Jurkat, Clone E6-1 (cell line): Measurements from ENCODE around the gene KIAA0753.

ENCODE experiments used
- DNase-seq: peaks from one replicate; pipeline ENCODE4 v3.0.0-alpha.2; 2011; ENCODE audit warnings: low read depth, low spot score
- H3K4me3 ChIP-seq: 2 replicates; pipeline ENCODE4 v1.5.1; 2011; ENCODE audit warnings: mild to moderate bottlenecking, low read length, control low read depth, moderate library complexity

Gene KIAA0753

DNA sequence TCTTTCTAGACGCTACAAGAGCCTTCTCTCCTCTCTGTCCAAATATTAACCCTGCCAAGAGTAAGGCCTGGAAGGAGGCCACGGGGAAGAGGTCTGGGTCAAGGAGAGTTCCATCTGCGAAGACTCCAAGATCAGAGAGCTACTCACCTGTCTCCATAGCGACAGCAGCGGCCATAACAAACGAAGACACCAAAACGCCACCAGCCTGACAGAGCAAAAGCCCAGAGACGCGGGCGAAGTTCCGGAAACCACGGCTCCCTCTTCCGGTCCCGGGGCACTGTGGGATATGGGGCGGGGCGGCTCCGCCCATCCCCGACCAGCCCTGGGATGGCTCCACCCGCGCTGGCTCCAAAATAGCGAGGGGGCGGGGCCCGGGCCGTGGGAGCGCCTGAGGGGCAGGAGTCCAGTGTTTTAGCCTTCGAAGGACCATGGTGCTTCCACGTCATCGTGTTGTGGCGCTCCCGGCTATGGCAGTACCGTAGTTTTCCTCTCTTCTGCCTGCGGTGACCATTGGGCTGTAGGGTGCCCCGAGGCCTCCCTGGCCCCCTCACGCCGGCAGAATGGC lies 10.9 kb upstream of the KIAA0753 start, which contains the start of the genes C17orf100 and MED31:
Gene C17orf100, plus strand, starts transcription at position 409 of the 565 bp plus-strand sequence. Its CDS starts 152 bp downstream, at position 561.
Gene MED31, minus strand, starts transcription at position 252 of the 565 bp plus-strand sequence. Its CDS starts 77 bp downstream, at position 175.
- DNase-seq, result peak; percentile 92
- H3K4me3 ChIP-seq, result peak within 1 kb of the TSS; percentile 99

GRCh38 chr17:6648181-6648580 lies 7.7 kb upstream of the KIAA0753 start:
- H3K4me3 ChIP-seq, result no peak overlapping the region
- DNase-seq, result no peak

GRCh38 chr17:6643451-6644125 lies 3.1 kb upstream of the KIAA0753 start:
- H3K4me3 ChIP-seq, result no peak overlapping the region
- DNase-seq, result no peak

- DNase-seq, result no peak
- H3K4me3 ChIP-seq, result no peak overlapping the region
These were observed 2.1 kb upstream of the KIAA0753 start for GRCh38 chr17:6642592-6642991.

DNA sequence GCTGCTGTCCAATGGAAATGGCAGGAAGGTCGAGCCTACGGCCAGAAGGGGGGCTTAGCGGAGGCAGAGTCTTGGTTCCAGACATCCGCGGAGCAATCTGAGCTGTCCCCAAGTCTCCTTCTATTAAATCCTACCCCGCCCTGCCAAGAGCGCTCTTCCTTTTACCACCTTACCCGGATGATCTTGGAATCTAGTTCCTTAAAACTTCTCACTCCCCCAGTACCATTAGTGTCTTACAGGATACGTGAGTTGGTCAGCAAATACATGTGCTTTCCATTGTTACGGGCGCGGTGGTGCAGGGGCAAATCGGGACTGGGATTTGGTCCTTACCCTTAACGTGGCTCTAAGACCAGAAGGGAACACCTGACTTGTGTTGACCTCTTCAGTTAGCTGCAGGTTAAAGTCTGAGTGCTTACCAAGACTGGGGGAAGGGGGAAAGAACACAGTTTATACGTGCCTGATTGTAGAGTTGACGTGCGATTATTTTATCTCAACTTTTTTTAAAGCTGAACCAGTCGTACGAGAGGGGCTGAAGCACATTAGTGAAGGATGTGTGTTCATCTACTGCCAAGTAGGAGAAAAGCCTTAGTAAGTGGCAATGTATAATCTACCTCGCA lies 844 bp upstream of the KIAA0753 start:
- peak overlapping the region; percentile 93 for H3K4me3 ChIP-seq
- peak; percentile 23 for DNase-seq

DNA sequence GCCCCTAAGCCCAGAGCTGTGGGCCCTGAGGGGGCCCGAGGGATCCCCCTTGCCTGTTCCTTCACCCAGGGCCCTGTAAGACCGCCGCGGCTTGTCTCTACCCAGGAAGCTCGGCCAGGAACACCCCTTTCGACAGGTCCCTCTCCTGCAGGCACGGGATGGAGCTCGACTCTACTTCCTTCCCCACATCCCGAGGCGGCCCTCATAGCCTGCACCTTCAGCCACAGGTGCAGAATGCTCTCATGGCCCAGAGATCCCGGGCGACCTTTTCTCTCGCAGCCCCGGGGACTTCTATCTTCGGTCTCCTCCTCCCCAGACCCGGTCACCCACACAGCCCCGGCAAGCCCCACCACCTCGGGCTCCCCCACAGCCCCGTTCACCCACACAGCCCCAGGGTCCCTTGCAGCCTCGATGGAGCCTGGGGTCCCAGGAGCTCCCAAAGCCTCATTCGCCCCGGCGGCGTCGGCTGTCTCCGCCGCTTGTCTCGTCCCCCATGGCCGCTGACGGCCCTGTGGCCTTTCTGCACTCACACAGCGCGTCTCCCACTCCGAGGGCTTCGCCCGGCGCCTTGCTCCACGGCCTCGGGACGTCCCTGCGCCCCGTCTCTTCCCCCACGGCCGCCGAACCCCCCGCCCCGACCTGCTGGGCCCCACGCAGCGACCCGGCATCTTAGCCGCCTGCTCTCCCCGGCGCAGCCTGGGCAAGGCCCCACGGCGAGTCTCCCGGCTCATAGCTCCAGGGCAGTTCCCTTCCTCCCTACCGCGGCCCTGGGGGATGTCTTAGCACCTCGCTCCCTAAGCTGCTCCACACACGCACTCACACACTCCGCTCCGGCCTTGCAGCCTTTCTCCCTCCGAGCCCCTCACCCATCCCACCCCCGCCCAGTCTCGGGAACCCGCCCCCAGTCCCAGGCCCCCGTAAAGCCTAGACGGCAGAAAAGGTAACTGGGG lies 650 bp downstream of the KIAA0753 start:
- H3K4me3 ChIP-seq, result peak overlapping the region; percentile 93
- DNase-seq, result no peak

DNA sequence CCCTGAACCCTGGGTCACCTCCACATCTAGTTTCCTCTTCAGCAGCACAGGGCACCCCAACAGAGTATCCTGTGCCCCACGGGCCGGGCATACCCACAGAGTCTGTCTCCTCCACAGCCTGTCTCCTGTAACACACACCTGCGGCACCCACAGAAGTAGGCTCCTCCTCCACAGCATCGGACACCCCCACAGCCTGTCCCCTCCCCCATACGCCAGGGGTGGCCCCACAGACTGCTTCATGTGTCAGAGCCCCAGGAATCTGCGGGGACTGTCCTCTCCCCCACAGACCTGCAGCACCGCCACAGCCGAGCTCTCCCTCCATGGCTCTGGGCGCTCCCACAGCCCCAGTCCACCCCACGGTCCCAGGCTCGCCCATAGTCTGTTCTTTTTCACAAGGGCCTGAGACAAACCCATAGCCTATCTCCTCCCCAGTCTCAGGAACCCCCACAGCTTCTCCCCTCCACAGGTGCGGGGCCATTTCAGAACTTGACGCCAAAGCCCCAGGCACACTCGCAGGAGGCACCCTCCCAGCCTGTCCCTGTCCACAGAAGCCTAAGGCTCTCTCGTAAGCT lies 1.4 kb downstream of the KIAA0753 start:
- H3K4me3 ChIP-seq, result peak overlapping the region; percentile 93
- DNase-seq, result no peak

DNA sequence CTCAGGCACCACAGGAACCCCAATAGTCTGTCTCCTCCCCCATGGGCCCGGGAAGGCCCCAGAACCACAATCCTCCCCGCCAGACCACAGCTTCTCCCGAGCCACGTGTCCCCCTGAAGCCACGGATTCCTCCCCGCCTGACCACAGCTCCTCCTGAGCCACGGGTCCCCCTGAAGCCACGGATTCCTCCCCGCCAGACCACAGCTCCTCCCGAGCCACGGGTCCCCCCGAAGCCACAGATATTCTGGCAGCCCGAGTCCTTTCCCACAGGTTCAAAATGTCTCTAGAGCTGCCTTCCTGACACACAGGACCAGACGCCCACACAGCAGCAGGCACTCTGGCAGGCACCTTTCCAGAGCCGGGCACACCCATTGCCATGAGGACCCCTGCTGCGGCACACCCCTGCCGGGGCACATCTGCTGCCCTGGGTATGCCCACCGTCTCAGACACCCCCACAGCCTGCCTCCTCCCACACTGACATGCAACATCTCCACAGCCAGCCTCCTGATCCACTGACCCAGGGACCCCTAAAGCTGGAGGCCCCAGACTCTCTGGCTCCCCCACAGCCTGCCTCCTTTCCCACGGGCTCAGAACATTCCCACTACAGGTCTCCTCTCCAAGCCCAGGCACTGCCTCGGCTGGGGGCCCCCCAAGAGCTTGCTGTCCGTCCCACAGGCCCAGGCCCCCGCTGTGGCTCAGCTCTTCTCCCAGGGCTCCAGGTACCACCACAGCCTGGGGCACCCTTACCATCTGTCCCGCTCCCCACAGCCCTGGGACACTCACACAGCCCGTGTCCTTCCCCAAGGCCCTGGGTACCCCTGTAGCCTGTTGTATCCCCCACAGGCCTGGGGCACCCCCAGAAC lies 2.2 kb downstream of the KIAA0753 start:
- peak overlapping the region; percentile 93; the same call in 1 of the 2 replicates for H3K4me3 ChIP-seq
- DNase-seq, result no peak

DNA sequence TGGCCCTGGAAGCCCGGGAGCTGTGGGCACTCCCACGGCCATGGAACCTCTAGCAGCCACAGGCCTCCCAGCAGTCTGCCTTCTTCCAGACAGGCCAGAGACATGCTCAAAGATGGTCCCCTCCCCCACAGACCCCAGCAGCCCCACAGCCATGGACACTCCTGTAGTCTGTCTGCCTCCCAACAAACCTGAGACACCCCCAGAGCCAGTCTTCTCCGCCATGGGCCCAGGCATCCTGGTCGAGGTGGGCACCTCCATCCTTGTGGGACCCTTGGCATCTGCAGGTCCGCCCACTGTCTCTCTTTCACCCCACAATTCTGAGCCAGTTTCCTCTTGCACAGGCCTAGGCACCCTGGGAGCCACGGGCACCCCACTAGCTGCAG lies 3.1 kb downstream of the KIAA0753 start:
- no peak overlapping the region for H3K4me3 ChIP-seq
- no peak for DNase-seq

DNA sequence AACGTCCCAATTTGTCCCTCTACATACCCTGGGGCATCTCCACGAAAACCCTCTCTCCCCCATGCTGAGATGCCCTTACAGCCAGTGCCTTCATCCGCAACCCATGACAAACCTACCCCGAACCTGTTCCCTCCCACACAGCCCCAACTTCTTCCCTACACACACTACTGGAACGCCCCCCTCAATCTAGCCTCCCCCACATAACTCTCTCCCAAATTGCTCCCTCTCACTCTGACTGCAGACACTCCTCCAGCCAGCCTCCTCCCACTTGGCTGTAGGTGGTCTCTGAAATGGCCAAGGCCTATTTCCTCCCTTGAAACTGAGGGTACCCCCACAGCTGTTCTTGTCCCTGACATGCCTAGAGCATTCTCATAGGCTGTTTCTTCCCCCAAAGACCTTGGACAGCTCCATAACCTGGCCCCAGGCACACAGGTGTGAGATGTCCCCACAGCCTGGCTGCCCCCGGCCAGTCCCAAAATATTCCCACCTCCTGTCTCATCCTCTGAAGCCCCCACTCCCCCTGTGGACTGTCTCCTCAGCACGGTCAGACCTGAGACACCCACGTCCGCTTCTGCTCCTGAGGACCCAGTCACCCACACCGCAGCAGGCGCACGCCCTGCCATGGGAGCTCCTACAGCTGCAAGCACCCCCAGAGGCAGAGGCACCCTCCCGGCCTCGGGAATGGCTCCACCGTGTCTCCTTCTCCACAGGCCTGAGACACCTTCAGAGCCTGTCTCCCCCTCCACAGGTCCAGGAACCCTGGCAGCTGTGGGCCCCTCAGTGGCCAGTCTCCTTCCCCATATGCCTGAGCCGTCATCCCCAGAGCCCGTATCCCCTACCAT lies 3.7 kb downstream of the KIAA0753 start:
- no peak overlapping the region for H3K4me3 ChIP-seq
- no peak for DNase-seq

DNA sequence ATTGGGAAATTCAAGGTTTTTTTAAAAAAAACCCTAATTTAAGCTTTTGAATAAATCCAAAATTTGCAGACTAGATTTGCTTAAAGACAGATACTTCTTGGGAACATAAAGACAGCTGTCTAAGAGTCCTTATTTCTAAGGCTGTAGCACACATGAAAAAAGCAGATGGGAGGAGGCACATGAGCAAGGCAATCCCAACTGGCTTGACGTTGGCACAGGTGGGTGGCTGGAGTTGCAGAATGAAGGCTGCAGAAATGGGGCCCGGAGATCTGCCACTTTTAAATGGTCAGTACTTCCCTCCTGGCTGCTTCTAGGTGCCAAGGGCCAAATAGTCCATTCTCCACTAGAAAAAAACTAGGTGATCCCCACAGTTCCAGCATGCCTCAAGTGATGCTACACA lies 4.4 kb downstream of the KIAA0753 start:
- H3K4me3 ChIP-seq, result no peak overlapping the region
- no peak for DNase-seq

DNA sequence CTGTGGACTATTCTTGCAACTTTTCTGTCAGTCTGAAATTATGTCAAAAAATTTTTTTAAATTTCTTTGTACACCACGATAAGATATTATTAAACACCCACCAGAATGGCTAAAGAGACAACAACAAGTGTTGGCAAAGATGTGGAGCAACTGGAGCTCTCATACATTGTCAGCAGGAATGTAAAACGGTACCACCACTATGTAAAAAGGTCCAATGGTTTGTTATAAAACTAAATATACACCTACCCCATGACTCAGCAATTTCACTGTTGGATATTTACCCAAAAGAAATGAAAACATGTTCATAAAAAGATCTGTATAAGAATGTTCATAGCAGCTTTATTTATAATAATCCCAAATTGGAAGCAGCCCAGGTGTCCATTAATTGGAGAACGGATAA lies 7.2 kb downstream of the KIAA0753 start:
- DNase-seq, result no peak
- H3K4me3 ChIP-seq, result no peak overlapping the region

DNA sequence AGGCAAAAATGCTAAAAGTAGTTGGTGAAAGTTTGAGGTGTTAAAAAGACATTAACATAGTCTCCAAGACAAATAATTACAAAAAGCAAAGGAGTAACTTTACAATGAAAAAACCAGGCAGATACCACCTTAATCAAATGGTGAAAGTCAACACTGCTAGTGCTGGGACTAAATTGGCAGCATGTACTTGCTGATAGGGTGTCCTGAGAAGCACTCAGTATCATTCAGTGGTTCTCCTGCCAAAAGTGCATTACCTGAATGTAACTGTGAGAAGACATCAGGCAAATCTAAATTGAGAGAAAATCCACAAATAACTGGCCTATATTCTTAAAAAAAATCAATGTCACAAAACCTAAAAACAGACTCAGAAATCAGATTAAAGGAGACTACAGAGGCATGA lies 8.0 kb downstream of the KIAA0753 start:
- no peak overlapping the region for H3K4me3 ChIP-seq
- no peak for DNase-seq

GRCh38 chr17:6630390-6630789 lies 10.1 kb downstream of the KIAA0753 start:
- DNase-seq, result no peak

GRCh38 chr17:6627019-6627418 lies 13.5 kb downstream of the KIAA0753 start:
- DNase-seq, result no peak
- H3K4me3 ChIP-seq, result no peak overlapping the region

More at GRCh38 chr17:6630390-6630789, 10.1 kb downstream of the KIAA0753 start:
- H3K4me3 ChIP-seq, result no peak overlapping the region

GRCh38 chr17:6626616-6627015 lies 13.9 kb downstream of the KIAA0753 start:
- no peak overlapping the region for H3K4me3 ChIP-seq
- no peak for DNase-seq

DNA sequence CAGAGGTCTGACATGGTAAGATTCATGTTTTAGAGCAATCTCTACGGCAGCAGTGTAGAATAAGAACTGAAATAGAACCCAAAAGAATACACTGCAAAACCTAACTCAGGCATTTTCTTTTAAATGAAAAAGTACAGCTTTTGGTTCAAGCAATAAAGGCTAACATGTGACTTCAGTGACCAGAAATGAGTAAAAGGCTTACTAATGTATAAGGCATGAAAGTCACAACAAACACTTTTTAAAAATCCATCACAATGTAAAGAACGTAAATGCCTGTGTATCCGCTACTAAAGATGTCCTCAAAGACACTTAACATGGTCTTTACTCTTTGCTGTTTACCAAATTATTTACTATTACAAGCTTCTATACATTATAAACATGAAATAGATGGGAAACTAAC lies 16.6 kb downstream of the KIAA0753 start:
- no peak for DNase-seq

More for the DNA sequence above, 16.6 kb downstream of the KIAA0753 start:
- no peak overlapping the region for H3K4me3 ChIP-seq
